Raji (cell line): ENCODE measurements around the gene FRMD1.

Experiments
- POLR2A ChIP-seq: IDR thresholded peaks from 2 replicates; pipeline ENCODE4 v1.6.1; 2011; ENCODE audit warnings: low read depth, low read length, control low read depth; ENCODE audit not compliant: insufficient read depth

Gene FRMD1

GRCh38 chr6:168015009-168015408, 64.0 kb downstream of the FRMD1 start:
- TF ChIP-seq POLR2A = no peak

- no peak for TF ChIP-seq POLR2A
Observed at GRCh38 chr6:168014428-168014827, 64.6 kb downstream of the FRMD1 start.

- no peak for TF ChIP-seq POLR2A
Observed at GRCh38 chr6:168013250-168013915, 65.6 kb downstream of the FRMD1 start.

- TF ChIP-seq POLR2A = no peak
Observed at GRCh38 chr6:168012431-168013249, 66.4 kb downstream of the FRMD1 start.

GRCh38 chr6:168011291-168011690, 67.7 kb downstream of the FRMD1 start:
- no peak for TF ChIP-seq POLR2A

- TF ChIP-seq POLR2A = no peak
Observed at GRCh38 chr6:168009331-168009730, 69.7 kb downstream of the FRMD1 start.

- TF ChIP-seq POLR2A = no peak
Observed at GRCh38 chr6:168007592-168008338, 71.2 kb downstream of the FRMD1 start.

- TF ChIP-seq POLR2A = no peak
Observed at GRCh38 chr6:168005796-168006195, 73.2 kb downstream of the FRMD1 start.

- no peak for TF ChIP-seq POLR2A
Observed at GRCh38 chr6:168004945-168005344, 74.1 kb downstream of the FRMD1 start.

GRCh38 chr6:168004023-168004422, 75.0 kb downstream of the FRMD1 start:
- no peak for TF ChIP-seq POLR2A
